Common myeloid progenitor, CD34-positive (primary cell): ENCODE measurements around the gene AQP12B.
A peak's percentile ranks its signal among the peaks of the same experiment; 100 is the strongest.

Source experiments
- CTCF ChIA-PET: fragments of 350-600 bp; sonication (Branson Sonifier 250); formaldehyde crosslinking; loops from one replicate; lab custom pipeline; 2021; ENCODE audit warnings: antibody characterized with exemption; lab: Charles Lee
- POLR2A ChIA-PET: fragments of 350-600 bp; sonication (Branson Sonifier 250); formaldehyde crosslinking; loops from one replicate; lab custom pipeline; 2021; ENCODE audit warnings: antibody characterized with exemption; lab: Charles Lee
- DNase-seq, 3 donors: peaks; one replicate each; pipeline versions ENCODE4 v3.0.0 to v3.0.0-alpha.2; 2013
- H3K27ac ChIP-seq, 2 experiments: 1 replicate in 1 of 2; 2 replicates in 1 of 2; pipeline ENCODE4 v1.7.0; 2013; ENCODE audit warnings: inconsistent platforms in 2 of 2, low read length in 2 of 2, mild to moderate bottlenecking in 2 of 2, low read depth in 1 of 2, moderate library complexity in 1 of 2; ENCODE audit not compliant: severe bottlenecking in 2 of 2, insufficient read depth in 1 of 2, poor library complexity in 1 of 2
- H3K27me3 ChIP-seq, 5 experiments: replicated peaks in 2 of 5; 1 replicate in 3 of 5; 2 replicates in 2 of 5; pipeline versions ENCODE4 v1.6.1 to v1.7.0; 2013; ENCODE audit warnings: low read length in 4 of 5, mild to moderate bottlenecking in 2 of 5, moderate library complexity in 2 of 5, inconsistent platforms in 1 of 5; ENCODE audit not compliant: insufficient read depth in 5 of 5, control insufficient read depth in 4 of 5
- H3K36me3 ChIP-seq, 4 experiments: 1 replicate in 2 of 4; 2 replicates in 2 of 4; pipeline versions ENCODE4 v1.6.1 to v1.7.0; 2013; ENCODE audit warnings: low read length in 3 of 4, control low read depth in 1 of 4, mild to moderate bottlenecking in 1 of 4; ENCODE audit not compliant: control insufficient read depth in 4 of 4, insufficient read depth in 4 of 4
- H3K4me1 ChIP-seq, 4 experiments: 1 replicate in 3 of 4; 2 replicates in 1 of 4; pipeline versions ENCODE4 v1.6.1 to v1.7.1; 2013; ENCODE audit warnings: low read length in 3 of 4, mild to moderate bottlenecking in 3 of 4, control low read depth in 1 of 4, inconsistent platforms in 1 of 4, moderate library complexity in 1 of 4; ENCODE audit not compliant: control insufficient read depth in 4 of 4, insufficient read depth in 4 of 4; ENCODE audit errors: control extremely low read depth in 1 of 4
- H3K4me3 ChIP-seq, 7 experiments: 1 replicate in 4 of 7; 2 replicates in 3 of 7; pipeline versions ENCODE4 v1.5.1 to v1.7.0; 2013; ENCODE audit warnings: mild to moderate bottlenecking in 7 of 7, low read length in 6 of 7, moderate library complexity in 6 of 7, inconsistent platforms in 2 of 7, low read depth in 2 of 7, control low read depth in 1 of 7; ENCODE audit not compliant: insufficient read depth in 4 of 7, control insufficient read depth in 1 of 7; ENCODE audit errors: extremely low read depth in 1 of 7
- H3K9me3 ChIP-seq, 5 experiments: 1 replicate in 4 of 5; 2 replicates in 1 of 5; pipeline versions ENCODE4 v1.6.1 to v1.7.1; 2013; ENCODE audit warnings: low read length in 4 of 5, mild to moderate bottlenecking in 2 of 5, inconsistent platforms in 1 of 5, low read depth in 1 of 5, moderate library complexity in 1 of 5; ENCODE audit not compliant: control insufficient read depth in 4 of 5, insufficient read depth in 2 of 5; ENCODE audit errors: control extremely low read depth in 1 of 5
- WGBS: methylation state at CpG from one replicate; pipeline ENCODE4 v1.1.5; 2013; ENCODE audit not compliant: insufficient coverage; 5-methylcytosine and 5-hydroxymethylcytosine counted together

The AQP12B gene

GRCh38 chr2:240627736-240628506 lies 54.8 kb downstream of the AQP12B start:
- peaks cover 0 to 47% (median 44%) of the 10 kb centered on the region in 4 experiments for H3K4me1 ChIP-seq
- POLR2A ChIA-PET: no interaction called here

DNA sequence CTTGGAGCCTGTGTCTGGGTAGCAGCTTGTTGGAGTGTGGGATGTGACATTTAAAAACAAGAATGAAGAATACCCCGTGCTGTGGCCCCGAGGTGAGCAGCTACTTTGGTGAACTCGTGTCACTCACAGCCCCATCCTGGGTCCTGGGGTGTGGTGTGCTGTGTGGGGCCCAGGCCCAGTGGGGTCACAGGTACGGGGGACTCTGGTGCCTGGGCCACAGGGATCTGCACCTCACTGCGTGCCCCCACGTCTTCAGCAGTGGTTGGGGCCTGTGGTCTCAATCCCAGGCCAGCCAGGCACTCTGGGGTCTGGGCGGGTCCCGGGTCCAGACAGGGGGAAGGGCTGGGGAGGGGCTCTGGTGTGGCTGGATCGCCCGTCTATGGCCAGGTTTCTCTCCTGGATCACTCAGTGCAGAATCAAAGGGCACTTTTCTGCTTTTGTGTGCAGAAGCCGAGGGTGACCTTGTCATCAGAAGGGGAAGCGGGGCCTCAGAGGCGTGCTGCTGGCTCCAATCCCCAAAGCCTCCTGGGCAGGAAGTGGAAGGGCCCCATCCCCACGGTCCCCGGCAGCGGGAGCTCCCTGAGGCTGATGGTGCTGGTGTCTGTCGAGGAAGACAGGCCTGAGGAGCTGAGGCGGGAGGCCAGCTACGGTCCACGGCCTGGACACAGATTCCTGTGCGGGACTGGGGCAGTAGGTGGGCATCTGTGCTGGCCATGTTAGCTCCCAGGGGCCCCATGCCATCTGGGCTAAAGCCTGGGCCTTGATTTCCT lies 56.0 kb downstream of the AQP12B start:
- H3K27ac ChIP-seq: no peak overlapping the region
- H3K36me3 ChIP-seq: peaks cover 0 to 13% (median under 1%) of the 10 kb centered on the region in 4 experiments
- DNase-seq: peak in 2 of 3 donors; percentile 70 to 76
- ChIA-PET CTCF (no interaction called here), POLR2A (no interaction called here)
- H3K27me3 ChIP-seq: no peaks in the 10 kb centered on the region
- H3K4me1 ChIP-seq: peaks cover 4 to 59% (median 56%) of the 10 kb centered on the region in 4 experiments
- 19% methylated on average over 15 of the region's 21 CpGs for whole genome bisulfite sequencing
- H3K4me3 ChIP-seq: peak overlapping the region in 3 of 7 experiments; percentile 2 to 25 (median 24)
- no peaks in the 10 kb centered on the region for H3K9me3 ChIP-seq

More at GRCh38 chr2:240627736-240628506, 54.8 kb downstream of the AQP12B start:
- WGBS: 97% methylated on average over 12 of the region's 17 CpGs
- Histone ChIP-seq H3K27ac (no peak overlapping the region), H3K4me3 (no peak overlapping the region), H3K36me3 (peaks cover 0 to 13% (median under 1%) of the 10 kb centered on the region in 4 experiments), H3K27me3 (no peaks in the 10 kb centered on the region), H3K9me3 (peaks cover 0 to 6% (median 1%) of the 10 kb centered on the region in 5 experiments)
- CTCF ChIA-PET: no interaction called here
- no peak for DNase-seq
